ENCODE results near the gene RIMBP2.

DNA sequence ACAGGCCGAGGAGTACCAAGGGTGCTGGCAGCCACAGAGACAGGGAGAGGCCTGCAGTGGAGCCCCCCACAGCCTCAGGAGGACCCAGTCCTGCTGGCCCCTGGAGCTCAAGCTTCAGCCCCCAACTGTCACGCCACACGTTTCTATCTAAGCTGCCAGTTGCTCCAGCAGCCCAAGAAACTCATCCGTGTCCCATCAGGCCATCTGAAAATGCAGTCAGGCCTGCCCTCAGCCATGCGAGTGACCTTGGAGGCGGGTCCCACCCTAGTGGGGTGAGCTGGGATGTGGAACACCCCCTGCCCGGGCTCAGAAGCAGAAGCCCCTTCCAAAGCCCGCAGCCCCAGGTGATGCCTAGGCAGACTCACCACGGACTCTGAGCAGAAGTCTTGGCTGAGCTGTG, 158.9 kb downstream of the RIMBP2 start:
- TF ChIP-seq ZNF558 (tag by site-specific recombination; IDR thresholded peaks at IDR 0.05) (no peak), KLF9 (tag by site-specific recombination; IDR thresholded peaks at IDR 0.05; ENCODE audit: low read depth) (no peak), ZNF354C (tag by site-specific recombination; IDR thresholded peaks at IDR 0.05; ENCODE audit: borderline replicate concordance, low read depth) (no peak), ZNF768 (tag by site-specific recombination; IDR thresholded peaks at IDR 0.05) (no peak), TCF7L2 (IDR thresholded peaks at IDR 0.05; ENCODE audit: borderline replicate concordance, low read depth, low read length) (no peak), ZNF274 (IDR thresholded peaks at IDR 0.05; ENCODE audit: low read length) (no peak), ZNF274 (tag by site-specific recombination; IDR thresholded peaks at IDR 0.05; ENCODE audit: borderline replicate concordance) (no peak), ZNF174 (tag by site-specific recombination; IDR thresholded peaks at IDR 0.05) (no peak)
- TF ChIP-seq, protein P1, sequence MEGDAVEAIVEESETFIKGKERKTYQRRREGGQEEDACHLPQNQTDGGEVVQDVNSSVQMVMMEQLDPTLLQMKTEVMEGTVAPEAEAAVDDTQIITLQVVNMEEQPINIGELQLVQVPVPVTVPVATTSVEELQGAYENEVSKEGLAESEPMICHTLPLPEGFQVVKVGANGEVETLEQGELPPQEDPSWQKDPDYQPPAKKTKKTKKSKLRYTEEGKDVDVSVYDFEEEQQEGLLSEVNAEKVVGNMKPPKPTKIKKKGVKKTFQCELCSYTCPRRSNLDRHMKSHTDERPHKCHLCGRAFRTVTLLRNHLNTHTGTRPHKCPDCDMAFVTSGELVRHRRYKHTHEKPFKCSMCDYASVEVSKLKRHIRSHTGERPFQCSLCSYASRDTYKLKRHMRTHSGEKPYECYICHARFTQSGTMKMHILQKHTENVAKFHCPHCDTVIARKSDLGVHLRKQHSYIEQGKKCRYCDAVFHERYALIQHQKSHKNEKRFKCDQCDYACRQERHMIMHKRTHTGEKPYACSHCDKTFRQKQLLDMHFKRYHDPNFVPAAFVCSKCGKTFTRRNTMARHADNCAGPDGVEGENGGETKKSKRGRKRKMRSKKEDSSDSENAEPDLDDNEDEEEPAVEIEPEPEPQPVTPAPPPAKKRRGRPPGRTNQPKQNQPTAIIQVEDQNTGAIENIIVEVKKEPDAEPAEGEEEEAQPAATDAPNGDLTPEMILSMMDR (tag by site-specific recombination; IDR thresholded peaks at IDR 0.05), result no peak
- TF ChIP-seq, protein P2, sequence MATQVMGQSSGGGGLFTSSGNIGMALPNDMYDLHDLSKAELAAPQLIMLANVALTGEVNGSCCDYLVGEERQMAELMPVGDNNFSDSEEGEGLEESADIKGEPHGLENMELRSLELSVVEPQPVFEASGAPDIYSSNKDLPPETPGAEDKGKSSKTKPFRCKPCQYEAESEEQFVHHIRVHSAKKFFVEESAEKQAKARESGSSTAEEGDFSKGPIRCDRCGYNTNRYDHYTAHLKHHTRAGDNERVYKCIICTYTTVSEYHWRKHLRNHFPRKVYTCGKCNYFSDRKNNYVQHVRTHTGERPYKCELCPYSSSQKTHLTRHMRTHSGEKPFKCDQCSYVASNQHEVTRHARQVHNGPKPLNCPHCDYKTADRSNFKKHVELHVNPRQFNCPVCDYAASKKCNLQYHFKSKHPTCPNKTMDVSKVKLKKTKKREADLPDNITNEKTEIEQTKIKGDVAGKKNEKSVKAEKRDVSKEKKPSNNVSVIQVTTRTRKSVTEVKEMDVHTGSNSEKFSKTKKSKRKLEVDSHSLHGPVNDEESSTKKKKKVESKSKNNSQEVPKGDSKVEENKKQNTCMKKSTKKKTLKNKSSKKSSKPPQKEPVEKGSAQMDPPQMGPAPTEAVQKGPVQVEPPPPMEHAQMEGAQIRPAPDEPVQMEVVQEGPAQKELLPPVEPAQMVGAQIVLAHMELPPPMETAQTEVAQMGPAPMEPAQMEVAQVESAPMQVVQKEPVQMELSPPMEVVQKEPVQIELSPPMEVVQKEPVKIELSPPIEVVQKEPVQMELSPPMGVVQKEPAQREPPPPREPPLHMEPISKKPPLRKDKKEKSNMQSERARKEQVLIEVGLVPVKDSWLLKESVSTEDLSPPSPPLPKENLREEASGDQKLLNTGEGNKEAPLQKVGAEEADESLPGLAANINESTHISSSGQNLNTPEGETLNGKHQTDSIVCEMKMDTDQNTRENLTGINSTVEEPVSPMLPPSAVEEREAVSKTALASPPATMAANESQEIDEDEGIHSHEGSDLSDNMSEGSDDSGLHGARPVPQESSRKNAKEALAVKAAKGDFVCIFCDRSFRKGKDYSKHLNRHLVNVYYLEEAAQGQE (tag by site-specific recombination; IDR thresholded peaks at IDR 0.05), result no peak

Data from HEK293 (cell line).